ENCODE results near the gene GRIK1.

GRCh38 chr21:29834617-29835016 lies 105.2 kb downstream of the GRIK1 start:
- TF ChIP-seq, protein P1, sequence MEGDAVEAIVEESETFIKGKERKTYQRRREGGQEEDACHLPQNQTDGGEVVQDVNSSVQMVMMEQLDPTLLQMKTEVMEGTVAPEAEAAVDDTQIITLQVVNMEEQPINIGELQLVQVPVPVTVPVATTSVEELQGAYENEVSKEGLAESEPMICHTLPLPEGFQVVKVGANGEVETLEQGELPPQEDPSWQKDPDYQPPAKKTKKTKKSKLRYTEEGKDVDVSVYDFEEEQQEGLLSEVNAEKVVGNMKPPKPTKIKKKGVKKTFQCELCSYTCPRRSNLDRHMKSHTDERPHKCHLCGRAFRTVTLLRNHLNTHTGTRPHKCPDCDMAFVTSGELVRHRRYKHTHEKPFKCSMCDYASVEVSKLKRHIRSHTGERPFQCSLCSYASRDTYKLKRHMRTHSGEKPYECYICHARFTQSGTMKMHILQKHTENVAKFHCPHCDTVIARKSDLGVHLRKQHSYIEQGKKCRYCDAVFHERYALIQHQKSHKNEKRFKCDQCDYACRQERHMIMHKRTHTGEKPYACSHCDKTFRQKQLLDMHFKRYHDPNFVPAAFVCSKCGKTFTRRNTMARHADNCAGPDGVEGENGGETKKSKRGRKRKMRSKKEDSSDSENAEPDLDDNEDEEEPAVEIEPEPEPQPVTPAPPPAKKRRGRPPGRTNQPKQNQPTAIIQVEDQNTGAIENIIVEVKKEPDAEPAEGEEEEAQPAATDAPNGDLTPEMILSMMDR (IDR thresholded peaks at IDR 0.05): no peak
- TF ChIP-seq, protein P2, sequence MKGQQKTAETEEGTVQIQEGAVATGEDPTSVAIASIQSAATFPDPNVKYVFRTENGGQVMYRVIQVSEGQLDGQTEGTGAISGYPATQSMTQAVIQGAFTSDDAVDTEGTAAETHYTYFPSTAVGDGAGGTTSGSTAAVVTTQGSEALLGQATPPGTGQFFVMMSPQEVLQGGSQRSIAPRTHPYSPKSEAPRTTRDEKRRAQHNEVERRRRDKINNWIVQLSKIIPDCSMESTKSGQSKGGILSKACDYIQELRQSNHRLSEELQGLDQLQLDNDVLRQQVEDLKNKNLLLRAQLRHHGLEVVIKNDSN (CRISPR knock-in tag; IDR thresholded peaks at IDR 0.05): no peak
- TF ChIP-seq SP1 (CRISPR knock-in tag; conservative IDR thresholded peaks at IDR 0.05) (no peak), ZNF219 (CRISPR knock-in tag; IDR thresholded peaks at IDR 0.05; ENCODE audit: borderline replicate concordance) (no peak), TEAD1 (CRISPR knock-in tag; IDR thresholded peaks at IDR 0.05) (no peak), TCF7 (CRISPR knock-in tag; IDR thresholded peaks at IDR 0.05; ENCODE audit: low read depth) (no peak), CBFB (CRISPR knock-in tag; IDR thresholded peaks at IDR 0.05; ENCODE audit: low read depth) (no peak), NFE2L1 (CRISPR knock-in tag; IDR thresholded peaks at IDR 0.05) (no peak), SMAD4 (CRISPR knock-in tag; IDR thresholded peaks at IDR 0.05) (no peak), AFF4 (CRISPR knock-in tag; IDR thresholded peaks at IDR 0.05; ENCODE audit: borderline replicate concordance) (no peak)
- TF ChIP-seq, protein P3, sequence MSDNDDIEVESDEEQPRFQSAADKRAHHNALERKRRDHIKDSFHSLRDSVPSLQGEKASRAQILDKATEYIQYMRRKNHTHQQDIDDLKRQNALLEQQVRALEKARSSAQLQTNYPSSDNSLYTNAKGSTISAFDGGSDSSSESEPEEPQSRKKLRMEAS (CRISPR knock-in tag; IDR thresholded peaks at IDR 0.05): no peak
